Measurements from ENCODE around the gene PLXDC1.

GRCh38 chr17:39144416-39144840, 7.0 kb downstream of the PLXDC1 start:
- TF ChIP-seq POLR2A (IDR thresholded peaks at IDR 0.05) (no peak), CTCF (IDR thresholded peaks at IDR 0.05) (no peak)
